ENCODE data around the gene SORCS3.
A peak's percentile ranks its signal among the peaks of the same experiment; 100 is the strongest.

SORCS3 gene

DNA sequence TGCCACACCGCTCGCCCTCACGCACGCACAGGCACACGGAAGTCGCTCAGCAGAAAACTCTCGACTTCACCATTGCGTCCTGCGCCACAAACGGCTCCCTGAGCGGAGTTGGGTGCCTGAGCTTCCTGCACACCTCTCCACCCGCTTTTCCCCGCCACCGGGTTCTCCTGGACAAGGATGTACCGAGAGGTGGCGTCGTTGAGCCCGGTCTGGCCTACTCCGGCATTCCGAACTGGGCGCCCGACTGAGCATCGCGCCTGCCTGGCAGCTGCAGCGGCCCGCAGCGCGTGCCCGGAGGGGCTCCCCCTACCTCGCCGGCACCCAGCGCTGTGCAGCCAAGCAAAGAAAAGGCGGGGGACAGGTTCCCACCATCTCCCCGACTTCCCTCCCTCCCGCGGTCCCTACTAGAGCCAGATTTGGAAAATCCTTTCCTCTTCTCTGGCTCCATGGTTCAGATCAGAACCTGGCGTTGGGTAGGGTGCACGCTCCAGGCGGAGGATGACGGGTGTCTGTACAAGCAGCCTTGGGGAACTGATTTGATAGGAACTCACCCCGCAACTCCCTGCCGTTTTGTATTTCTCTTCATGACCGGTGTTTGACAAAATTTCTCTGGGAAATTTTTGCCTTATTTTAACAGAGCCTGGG, 1.7 kb downstream of the SORCS3 start:
- Histone ChIP-seq H3K4me3 (peak overlapping the region in 3 of 7 experiments; percentile 11 to 15 (median 14)), H3K27ac (no peak overlapping the region)

DNA sequence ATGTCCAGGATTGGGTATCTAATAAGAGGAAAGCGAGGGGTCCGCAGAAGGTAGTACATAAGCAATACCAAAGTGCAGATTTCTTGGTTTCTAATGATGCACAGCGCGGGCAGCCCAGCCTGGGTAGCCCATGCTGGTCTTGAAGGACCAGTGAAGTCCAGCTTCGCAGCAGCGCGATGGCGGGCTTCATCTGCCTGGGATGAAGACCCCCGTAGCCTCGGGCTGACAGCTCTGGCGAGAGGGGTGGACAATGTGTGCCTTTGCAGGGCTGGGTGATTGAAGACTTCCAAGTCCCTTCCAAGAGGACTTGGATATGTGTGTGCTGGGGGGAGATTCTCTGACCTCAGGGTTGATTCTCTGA, 2.2 kb downstream of the SORCS3 start:
- Histone ChIP-seq H3K4me3 (no peak overlapping the region), H3K27ac (no peak overlapping the region)

DNA sequence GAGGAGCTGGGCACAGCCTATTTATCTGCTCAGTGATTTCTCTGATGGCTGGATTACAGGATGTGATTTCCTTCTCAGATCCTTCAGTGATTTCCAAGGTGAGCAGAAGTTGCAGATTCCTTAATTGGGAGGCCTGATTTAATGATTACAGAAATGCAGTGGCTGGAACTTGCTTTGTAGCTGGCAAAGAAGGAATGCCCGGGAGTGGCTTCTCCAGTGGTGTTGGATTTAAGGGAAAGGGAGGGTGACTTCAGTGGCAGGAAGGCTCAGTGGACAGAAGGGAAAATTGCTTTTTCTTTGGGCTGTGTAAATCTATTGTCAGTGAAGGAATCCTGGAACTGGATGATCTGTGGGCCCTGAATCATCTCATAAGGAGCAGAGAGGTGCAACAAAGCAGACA, 5.1 kb downstream of the SORCS3 start:
- Histone ChIP-seq H3K27ac (no peak overlapping the region), H3K4me3 (no peak overlapping the region)

DNA sequence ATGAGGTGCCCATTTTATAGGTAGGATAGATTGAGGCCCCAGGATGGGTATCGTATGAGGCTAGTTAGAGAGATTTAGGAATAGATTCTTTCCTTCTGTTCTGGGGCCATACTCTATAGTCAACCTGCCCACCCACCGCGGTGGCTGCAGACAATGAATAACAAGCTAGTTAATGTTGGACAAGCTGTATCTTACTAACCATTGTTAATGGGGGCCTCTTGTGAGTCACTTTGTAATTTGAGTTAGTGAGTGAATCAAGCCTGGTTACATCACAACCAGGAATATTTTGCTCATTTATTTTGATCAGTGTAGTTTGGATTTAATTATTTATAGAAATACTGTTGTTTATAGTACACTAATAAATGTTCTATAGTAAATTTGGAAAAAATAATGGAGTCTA, 7.3 kb downstream of the SORCS3 start:
- no peak overlapping the region for H3K4me3 ChIP-seq
- H3K27ac ChIP-seq, result no peak overlapping the region

DNA sequence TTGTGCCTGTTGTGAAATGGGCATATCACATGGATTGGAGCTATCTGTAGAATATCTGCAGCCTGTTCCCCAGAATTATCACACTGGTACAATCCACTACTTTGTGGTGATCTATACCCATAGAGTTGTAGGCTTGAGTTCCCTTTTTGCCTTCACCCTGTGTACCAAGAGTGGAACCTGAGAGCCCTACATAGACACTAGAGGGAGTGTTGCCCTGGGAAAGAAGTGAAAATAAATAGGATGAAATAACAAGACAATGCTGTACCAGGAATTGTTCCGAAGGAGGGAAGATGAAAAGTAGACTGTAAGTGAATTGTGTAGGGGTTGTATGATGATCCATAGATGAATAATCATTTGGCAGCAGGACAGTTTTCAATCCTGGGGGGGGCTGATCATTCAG, 9.0 kb downstream of the SORCS3 start:
- Histone ChIP-seq H3K27ac (no peak overlapping the region), H3K4me3 (no peak overlapping the region)

DNA sequence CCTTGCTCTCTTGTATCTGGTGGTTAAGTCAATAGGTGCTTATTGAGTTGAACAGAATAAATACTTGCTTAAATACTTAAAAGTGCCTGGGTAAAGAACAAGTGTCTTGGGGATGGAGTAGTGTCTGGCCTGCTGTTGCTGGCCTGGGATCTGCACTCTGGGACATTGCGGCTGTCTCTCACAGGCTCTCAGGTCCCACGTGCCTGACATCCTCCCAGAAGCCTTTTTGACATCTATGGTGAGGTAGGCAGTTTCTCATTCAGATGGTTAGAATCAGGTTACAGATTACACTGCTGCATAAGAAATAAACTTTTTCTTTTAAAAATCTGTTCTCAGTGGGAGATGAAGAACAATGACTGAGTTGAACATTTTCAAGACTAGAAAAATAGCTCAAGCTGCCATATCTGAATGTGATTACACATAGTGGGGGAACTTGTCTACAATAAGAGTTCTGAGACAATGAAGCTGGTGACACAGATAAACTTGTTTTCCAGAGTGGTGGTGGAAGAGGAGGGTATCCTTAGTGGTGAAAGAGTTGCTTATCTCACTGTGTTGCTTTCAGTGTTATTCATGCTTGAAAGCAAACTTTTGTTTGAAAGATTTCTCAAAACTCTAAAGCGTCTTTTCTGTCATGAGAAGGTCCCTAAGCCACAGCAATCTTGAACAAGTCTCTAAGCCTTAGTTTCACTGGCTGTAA, 9.7 kb downstream of the SORCS3 start:
- no peak overlapping the region for H3K27ac ChIP-seq
- no peak overlapping the region for H3K4me3 ChIP-seq

DNA sequence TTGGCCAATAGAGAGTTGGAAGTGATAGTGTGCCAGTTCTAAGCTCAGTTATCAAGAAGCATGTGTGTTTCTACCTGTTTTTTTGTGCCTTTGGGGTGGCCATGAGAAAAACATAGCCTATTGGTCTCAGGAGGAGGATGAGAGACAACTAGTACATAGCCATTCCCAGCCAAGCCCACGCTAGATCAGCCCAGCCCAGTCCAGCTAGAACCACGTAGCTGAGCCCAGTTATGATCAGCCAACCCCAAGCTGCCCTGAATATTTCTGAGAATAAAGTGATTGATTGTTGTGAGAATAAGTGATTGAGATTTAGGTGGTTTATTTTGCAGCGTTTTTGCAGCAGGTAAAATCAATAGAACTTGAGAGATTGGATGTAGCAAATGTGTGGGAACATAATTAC, 15.9 kb downstream of the SORCS3 start:
- H3K4me3 ChIP-seq, result no peak overlapping the region
- H3K27ac ChIP-seq, result no peak overlapping the region

DNA sequence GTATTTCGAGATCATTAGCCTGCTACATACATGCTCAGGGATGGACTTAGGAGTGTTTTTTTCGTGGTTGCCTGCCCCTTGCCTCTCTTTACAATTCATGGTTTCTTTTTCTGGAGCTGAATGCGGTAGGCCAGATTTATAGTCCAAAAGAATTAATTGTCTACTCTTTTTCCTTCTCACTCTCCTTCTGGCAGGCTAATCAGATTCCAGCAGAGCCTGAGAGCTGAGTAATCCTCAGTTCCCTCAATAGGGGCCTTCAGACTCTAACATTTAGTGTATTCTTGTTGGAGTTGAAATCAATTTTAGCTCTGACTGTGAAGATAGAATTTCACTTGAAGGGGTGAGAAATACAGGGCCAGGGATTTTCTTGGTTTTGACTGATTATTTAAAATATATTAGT, 16.4 kb downstream of the SORCS3 start:
- Histone ChIP-seq H3K27ac (no peak overlapping the region), H3K4me3 (no peak overlapping the region)

DNA sequence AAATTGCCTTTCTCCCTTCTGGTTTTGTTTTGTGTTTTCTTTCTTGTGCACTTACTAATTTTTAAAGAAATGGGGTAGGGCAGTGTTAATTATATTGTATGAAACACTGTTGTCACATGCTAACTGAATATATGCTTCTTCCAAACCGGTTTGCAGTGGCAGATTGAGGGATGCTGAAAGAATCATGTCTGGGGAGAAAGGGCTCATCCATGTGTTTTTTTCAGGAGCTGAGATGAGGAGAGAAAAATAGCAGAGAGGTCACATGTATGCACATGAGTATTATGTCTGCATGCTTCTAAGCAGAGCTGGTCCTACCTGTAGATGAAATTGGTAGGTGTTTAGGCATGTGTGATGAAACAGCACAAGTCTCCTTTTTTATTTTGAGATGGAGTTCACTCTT, 17.0 kb downstream of the SORCS3 start:
- no peak overlapping the region for H3K27ac ChIP-seq
- H3K4me3 ChIP-seq, result no peak overlapping the region

DNA sequence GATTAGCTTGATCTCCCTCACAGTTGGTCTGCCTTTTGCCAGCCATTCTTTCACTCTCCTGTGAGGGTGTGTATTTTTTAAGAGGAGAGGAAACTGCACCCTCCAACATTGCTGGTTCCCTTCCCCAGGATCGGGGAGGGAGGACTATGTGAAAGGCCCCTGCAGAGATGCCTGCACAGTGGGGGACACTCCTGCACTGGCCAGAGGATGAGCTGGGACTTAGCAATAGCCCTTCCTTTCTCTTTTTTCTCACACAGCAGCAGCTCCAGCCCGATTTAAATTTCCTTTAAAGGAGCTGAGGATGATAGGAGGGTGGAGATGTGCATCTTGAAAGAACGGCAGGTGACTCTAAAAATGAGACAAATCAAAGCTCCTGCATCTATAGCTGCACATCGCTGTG, 18.7 kb downstream of the SORCS3 start:
- no peak overlapping the region for H3K4me3 ChIP-seq
- no peak overlapping the region for H3K27ac ChIP-seq

DNA sequence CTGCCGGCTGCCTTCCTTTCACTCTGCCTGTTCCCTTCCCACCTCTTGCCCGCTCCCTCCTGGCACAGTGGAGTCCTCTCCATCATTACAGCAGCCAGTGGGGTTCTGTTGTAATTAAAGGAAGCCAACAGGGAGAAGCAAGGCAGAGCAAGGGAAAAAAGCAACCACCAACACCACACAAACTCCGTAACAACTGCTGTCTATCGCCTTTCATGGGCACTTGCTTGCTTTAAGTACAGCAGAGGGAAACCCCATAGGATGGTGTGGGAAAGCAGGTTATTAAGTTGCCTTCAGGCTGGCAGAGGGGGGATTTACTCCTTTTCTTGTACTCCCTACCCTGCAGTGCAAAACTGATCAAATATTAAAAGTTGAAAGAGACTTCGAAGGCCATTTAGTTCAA, 22.0 kb downstream of the SORCS3 start:
- Histone ChIP-seq H3K4me3 (no peak overlapping the region), H3K27ac (no peak overlapping the region)

DNA sequence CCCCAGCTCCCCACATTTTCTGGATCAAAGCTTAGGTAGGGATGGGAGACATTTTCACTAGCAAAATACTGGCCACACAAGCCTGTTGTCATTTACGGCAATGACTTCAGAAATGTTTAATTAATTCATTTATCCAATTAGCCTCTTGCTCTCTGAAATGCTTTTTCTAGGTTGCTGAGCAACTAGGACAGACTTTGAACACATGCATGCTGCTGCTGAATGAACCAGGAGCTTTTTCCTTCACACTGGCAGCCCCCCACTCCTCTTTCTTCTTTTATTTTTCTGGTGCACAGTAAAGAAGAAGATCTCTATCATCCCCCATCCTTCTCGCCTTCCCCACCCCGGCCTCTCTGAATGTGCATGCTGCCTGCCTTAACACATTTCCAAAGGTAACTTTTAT, 22.5 kb downstream of the SORCS3 start:
- Histone ChIP-seq H3K4me3 (no peak overlapping the region), H3K27ac (no peak overlapping the region)

DNA sequence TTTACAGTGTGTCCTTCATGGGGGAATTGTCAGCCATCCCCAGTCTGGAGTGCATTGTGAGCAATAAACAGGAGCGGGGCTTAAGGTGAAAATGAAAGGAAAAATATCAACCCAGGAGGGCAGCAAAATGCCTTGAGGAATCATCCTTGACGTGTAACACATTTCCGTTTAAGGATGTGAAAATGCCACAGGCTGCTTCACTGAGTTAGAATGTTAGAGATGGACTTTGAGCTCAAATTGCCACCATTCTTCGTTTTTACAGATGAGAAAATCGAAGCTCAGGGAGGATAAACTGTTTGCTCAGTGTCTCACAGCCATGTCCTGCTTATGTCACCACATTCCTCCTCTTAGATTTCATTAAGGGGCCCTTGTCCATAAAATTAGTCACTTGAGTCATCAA, 23.1 kb downstream of the SORCS3 start:
- Histone ChIP-seq H3K27ac (no peak overlapping the region), H3K4me3 (no peak overlapping the region)

DNA sequence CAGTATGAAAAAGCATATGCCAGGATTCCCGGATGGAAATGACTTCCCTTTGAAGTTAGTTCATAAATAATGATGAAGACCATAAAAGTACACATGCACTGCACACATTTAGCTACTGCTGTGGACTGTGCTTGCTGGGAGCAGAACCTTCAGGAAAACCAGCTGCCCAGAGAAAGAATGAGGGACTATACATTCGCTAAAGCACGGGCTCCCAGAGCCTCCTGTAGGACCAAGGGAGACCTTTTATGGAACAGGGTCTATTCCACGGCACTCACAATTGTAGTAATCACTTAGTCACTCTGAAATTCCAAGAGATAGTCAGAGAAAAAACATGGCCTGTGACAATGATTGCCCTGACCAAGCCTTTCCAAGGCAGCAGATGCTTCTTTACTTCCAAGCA, 24.1 kb downstream of the SORCS3 start:
- Histone ChIP-seq H3K27ac (no peak overlapping the region), H3K4me3 (no peak overlapping the region)

DNA sequence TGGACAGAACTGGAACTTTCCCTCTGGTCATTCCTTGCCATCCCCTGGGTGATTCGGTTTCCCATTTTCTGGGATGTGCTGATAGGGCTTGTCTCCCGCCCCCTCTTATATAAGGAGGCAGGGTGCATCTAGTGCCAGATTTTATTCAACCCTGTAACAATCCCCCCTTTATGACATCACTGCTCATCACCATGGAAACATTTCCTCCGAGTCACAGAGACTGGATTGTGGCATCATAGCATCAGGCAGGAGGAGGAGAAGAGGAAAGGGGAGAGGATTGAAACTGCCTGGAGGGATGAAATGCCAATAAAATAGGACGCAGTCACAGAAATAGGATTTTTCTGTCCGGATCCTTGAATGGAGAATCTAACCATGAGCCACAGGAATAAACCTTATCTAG, 25.0 kb downstream of the SORCS3 start:
- no peak overlapping the region for H3K4me3 ChIP-seq
- no peak overlapping the region for H3K27ac ChIP-seq

DNA sequence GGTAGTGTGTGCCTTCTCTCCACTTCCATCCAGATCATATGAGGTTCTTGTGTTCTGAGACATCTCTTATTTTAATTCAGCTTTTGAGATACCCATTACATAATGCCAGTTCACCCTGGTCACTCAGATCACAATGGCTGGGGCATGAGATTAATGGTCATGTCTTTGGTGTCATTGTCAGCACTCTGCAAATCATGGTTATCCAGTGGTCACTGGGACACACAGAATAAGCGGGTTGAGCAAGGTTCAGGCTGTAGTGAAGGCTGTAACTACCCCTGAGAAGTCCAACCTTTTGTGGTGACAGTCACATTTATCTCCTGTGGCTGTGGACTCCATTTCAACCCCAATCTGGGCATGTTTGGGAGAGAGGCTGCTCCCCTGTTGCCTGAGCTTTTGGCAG, 35.8 kb downstream of the SORCS3 start:
- H3K27ac ChIP-seq, result no peak overlapping the region
- no peak overlapping the region for H3K4me3 ChIP-seq

DNA sequence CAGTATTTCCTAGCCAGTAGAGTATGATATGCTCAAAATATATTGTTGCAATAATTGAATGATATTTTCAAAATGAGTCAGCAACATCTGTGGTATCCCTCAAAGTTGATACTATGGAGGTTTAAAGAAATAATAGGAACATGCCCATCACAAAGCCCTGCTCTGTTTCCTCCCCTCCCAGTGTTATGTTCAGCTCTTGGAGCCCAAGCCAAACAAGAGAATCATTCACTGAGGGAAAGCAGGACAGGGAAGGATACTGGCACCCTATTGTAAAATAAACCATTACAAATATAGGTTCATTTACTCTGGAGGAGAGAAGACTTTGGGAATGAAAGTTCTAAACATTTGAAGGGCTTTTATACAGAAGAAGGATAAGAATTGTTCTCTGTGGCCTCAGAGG, 37.6 kb downstream of the SORCS3 start:
- no peak overlapping the region for H3K4me3 ChIP-seq

DNA sequence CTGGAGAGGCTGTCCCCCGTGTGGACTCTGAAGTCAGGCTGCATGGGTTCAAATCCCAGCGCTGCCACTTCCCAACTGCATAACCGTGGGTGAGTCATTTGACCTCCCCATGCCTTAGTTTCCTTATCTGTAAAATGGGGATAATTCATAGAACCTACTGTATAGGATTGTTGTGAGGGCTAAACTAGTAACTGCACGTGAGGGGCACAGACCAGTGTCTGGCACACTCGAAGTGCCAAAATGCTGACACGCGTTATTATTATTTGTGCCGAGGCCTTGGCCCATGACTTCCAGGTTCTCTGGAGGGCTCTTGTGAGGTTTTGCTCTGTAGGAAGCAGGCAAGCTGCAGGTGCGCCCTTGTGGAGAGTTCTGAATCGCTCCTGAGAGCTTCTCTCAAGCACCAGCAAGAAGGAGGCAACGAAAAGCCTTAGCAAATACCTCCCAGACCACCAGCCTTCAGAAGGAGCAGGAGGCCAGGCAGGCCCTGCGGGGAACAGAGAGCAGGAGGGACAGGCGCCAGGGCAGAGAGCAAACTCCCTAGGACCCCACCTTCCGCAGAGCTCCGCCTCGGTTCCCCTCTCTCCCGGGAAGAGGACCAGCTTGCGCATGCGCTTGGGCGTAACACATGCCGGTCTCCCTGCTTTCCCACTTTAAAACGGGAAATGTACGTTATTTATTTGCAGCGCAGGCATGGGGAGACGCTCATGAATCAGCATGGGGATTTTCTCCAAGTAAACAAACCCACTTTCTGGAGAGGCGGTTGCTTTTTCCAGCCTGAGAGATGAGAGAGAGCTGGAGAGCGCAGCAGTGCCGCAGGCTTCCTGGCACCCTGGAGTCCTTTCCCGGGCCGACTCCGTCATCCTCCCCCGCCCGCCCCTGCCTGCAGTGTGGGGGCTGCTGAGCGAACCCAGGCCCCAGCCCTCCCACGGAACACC, 39.6 kb downstream of the SORCS3 start:
- Histone ChIP-seq H3K27ac (peak overlapping the region in 5 of 21 experiments; percentile 2 to 56 (median 24)), H3K4me3 (peak overlapping the region in 3 of 7 experiments; percentile 5 to 25 (median 6))

More for the DNA sequence above, 37.6 kb downstream of the SORCS3 start:
- no peak overlapping the region for H3K27ac ChIP-seq

DNA sequence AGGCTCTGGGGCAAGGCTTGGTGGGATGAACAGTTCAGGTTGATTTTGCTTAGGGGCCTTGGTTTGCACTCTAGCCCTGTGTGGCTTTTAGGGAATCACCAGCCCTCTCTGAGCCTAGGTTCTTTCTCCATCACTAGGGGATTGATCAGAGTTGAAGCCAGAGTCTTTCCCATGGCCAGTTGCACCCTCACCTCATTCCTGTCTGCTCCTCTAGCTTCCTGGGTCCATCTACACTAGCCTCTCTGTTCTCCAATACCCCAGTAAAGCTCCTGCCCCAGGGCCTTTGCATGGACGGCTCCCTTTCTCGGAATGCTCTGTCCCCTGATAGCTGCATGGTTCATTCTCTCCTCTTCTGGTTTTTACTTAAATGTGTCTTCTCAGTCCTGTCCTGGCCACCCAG, 40.4 kb downstream of the SORCS3 start:
- H3K4me3 ChIP-seq, result no peak overlapping the region
- peak overlapping the region in 2 of 21 experiments; percentile 2 to 31 for H3K27ac ChIP-seq

DNA sequence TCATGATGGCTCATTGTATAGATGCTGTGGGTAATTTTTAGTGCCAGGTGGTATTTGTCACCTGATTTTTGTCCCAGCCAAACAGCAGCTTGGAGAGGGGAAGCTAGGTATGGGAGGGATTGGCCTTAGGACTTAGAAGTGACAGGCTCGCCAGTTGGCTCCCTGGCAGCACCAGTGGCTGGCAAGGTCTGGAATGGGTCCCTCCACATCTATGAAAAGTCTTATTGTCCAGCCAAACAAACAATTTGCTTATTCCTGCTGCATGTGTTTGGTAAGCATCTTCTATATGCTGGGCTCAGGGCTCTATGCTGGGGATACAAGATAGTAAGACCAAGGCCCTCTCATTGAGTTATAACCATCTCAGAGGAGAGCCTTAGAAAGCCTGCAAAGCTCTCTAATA, 42.5 kb downstream of the SORCS3 start:
- H3K27ac ChIP-seq, result no peak overlapping the region

DNA sequence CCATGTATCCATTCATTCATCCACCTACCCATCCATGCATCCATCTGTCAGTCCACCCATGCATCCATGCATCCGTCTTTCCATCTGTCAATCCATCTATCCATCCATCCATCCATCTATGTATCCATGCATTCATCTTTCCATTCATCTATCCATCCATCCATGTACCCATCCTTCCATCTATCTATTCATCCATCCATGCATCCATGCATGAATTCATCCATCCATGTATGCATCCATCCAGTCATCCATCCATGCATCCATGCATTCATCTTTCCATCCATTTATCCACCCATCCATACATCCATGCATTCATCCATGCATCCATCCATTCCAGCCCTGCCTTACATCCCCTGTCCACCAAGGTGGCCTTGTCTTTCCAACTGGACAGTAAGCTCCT, 45.7 kb downstream of the SORCS3 start:
- no peak overlapping the region for H3K27ac ChIP-seq

More for the DNA sequence above, 42.5 kb downstream of the SORCS3 start:
- H3K4me3 ChIP-seq, result no peak overlapping the region

More for the DNA sequence above, 45.7 kb downstream of the SORCS3 start:
- H3K4me3 ChIP-seq, result no peak overlapping the region

All from skin epidermis (tissue), 12 donors.